Measurements from ENCODE around the gene EIF4G1. TPM values are rescaled to one million over a fixed set of nuclear protein-coding genes. Genes with fewer than 3 reads are reported as not detected.
A peak's percentile ranks its signal among the peaks of the same experiment; 100 is the strongest.

The EIF4G1 gene
- total RNA-seq, 4 donors from 2014 or later: 382 to 463 (median 418) TPM

DNA sequence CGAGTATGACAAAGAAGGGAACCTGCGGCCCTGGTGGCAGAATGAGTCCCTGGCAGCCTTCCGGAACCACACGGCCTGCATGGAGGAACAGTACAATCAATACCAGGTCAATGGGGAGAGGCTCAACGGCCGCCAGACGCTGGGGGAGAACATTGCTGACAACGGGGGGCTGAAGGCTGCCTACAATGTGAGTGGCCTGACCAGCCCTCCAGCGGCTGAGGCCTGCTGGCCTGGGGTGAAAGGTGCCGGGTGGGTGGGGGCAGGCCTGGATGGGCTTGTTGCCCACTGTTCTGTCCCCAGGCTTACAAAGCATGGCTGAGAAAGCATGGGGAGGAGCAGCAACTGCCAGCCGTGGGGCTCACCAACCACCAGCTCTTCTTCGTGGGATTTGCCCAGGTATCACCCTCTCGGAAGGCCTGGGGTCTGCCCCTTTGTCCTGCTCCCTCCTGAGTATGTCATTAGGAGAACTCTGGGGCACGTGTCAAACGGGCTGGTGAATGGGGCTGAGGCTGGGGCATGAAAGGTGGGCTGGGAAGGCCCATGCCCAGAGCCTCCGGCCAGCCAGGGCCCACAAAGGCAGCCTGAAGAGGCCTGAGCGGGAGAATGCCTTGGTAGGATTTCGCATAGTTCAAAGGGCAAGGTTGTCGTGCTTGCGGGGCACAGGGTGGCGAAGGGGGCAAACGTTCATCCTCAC is 23.2 kb upstream of the EIF4G1 start:
- H3K4me3 ChIP-seq: no peak overlapping the region
- H3K36me3 ChIP-seq: no peaks in the 10 kb centered on the region
- no peaks in the 10 kb centered on the region for H3K4me1 ChIP-seq
- DNase-seq (ENCODE audit: low spot score in 2 of 2): no peak
- H3K27me3 ChIP-seq: peaks cover 19% of the 10 kb centered on the region
- no peaks in the 10 kb centered on the region for H3K9me3 ChIP-seq
- 94% methylated on average over 17 of the region's 22 CpGs for WGBS
- TF ChIP-seq CTCF (IDR thresholded peaks at IDR 0.05) (no peak), POLR2A (IDR thresholded peaks at IDR 0.05) (no peak), EP300 (IDR thresholded peaks at IDR 0.05) (no peak), POLR2AphosphoS5 (IDR thresholded peaks at IDR 0.05) (no peak)
- H3K27ac ChIP-seq: no peak overlapping the region

GRCh38 chr3:184291738-184292445 is 22.5 kb upstream of the EIF4G1 start:
- Histone ChIP-seq H3K9me3 (no peaks in the 10 kb centered on the region), H3K27me3 (peaks cover 19% of the 10 kb centered on the region), H3K4me3 (no peak overlapping the region), H3K27ac (no peak overlapping the region), H3K36me3 (no peaks in the 10 kb centered on the region), H3K4me1 (no peaks in the 10 kb centered on the region)
- TF ChIP-seq CTCF (IDR thresholded peaks at IDR 0.05) (no peak), POLR2AphosphoS5 (IDR thresholded peaks at IDR 0.05) (no peak), EP300 (IDR thresholded peaks at IDR 0.05) (no peak)
- no peak for DNase-seq (ENCODE audit: low spot score in 2 of 2)
- 94% methylated on average over 19 of the region's 21 CpGs for WGBS

- no peak for TF ChIP-seq EP300 (IDR thresholded peaks at IDR 0.05)
- no peak for TF ChIP-seq CTCF (IDR thresholded peaks at IDR 0.05)
- no peak for TF ChIP-seq POLR2AphosphoS5 (IDR thresholded peaks at IDR 0.05)
- TF ChIP-seq POLR2A (IDR thresholded peaks at IDR 0.05): no peak
- Histone ChIP-seq H3K4me3 (no peak overlapping the region), H3K27me3 (peaks cover 5% of the 10 kb centered on the region), H3K36me3 (no peaks in the 10 kb centered on the region), H3K9me3 (no peaks in the 10 kb centered on the region), H3K4me1 (peaks cover 14% of the 10 kb centered on the region), H3K27ac (no peak overlapping the region)
- WGBS: 65% methylated on average over 3 of the region's 3 CpGs
- DNase-seq (ENCODE audit: low spot score in 2 of 2): no peak
Measured at GRCh38 chr3:184295771-184296170, 18.6 kb upstream of the EIF4G1 start.

DNA sequence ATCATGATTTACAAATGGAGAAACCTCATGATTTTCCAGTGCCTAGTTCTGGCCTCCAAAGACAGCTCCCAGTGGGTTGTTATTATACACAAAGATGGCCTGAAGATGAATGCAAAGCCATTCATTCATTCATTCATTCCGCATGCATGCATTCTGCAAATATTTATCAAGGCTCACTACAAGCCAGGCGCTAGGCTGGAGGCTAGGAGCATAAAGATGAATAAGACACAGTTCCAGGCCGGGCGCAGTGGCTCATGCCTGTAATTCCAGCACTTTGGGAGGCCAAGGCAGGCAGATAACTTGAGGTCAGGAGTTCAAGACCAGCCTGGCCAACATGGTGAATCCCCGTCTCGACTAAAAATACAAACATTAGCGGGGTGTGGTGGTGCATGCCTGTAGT is 17.8 kb upstream of the EIF4G1 start:
- Histone ChIP-seq H3K27me3 (no peaks in the 10 kb centered on the region), H3K4me3 (no peak overlapping the region), H3K27ac (no peak overlapping the region), H3K36me3 (peaks cover 3% of the 10 kb centered on the region), H3K4me1 (peaks cover 15% of the 10 kb centered on the region), H3K9me3 (no peaks in the 10 kb centered on the region)
- TF ChIP-seq POLR2AphosphoS5 (IDR thresholded peaks at IDR 0.05) (no peak), EP300 (IDR thresholded peaks at IDR 0.05) (no peak), CTCF (IDR thresholded peaks at IDR 0.05) (no peak), POLR2A (IDR thresholded peaks at IDR 0.05) (no peak)
- WGBS: 92% methylated on average over 6 of the region's 7 CpGs
- DNase-seq (ENCODE audit: low spot score in 2 of 2): no peak

- H3K9me3 ChIP-seq: no peaks in the 10 kb centered on the region
- H3K4me1 ChIP-seq: peaks cover 15% of the 10 kb centered on the region
- TF ChIP-seq EP300 (IDR thresholded peaks at IDR 0.05): no peak
- no peak for TF ChIP-seq CTCF (IDR thresholded peaks at IDR 0.05)
- TF ChIP-seq POLR2AphosphoS5 (IDR thresholded peaks at IDR 0.05): peak; percentile 6 to 51 (median 15)
- TF ChIP-seq POLR2A (IDR thresholded peaks at IDR 0.05): peak in 1 of 2 donors; percentile 71
- DNase-seq (ENCODE audit: low spot score in 2 of 2): peak; percentile 99
- peaks cover 27% of the 10 kb centered on the region for H3K36me3 ChIP-seq
- no peaks in the 10 kb centered on the region for H3K27me3 ChIP-seq
- H3K27ac ChIP-seq: peak within 1 kb of the TSS; percentile 82
- 0% methylated on average over 31 of the region's 78 CpGs for WGBS
- H3K4me3 ChIP-seq: peak within 1 kb of the TSS; percentile 73
Measured at GRCh38 chr3:184298759-184299487, 15.5 kb upstream of the EIF4G1 start, which contains the start of gene PSMD2. PSMD2 (plus strand) TSS chr3:184299241; CDS start chr3:184299267, 26 bp downstream.

Data from suprapubic skin (tissue), 4 donors.